DND-41 (cell line): Measurements from ENCODE around the gene MIB1.

ENCODE experiments used
- ATAC-seq: fragments of 200-7000 bp; cut with Tn5 transposase; 3 replicates; pipeline ENCODE4 v1.9.1; 2021; ENCODE audit warnings: low read depth; ENCODE audit not compliant: insufficient read depth
- DNase-seq: peaks from one replicate; pipeline ENCODE4 v3.0.0-alpha.2; 2020
- H2AFZ ChIP-seq: 2 replicates; pipeline ENCODE4 v1.6.0; 2012; ENCODE audit warnings: low read depth, low read length
- H3K27ac ChIP-seq: 2 replicates; pipeline ENCODE4 v1.5.1; 2012; ENCODE audit warnings: low read length, inconsistent platforms
- H3K27me3 ChIP-seq: fragments of 200-600 bp; sonication (generic); 2 replicates; pipeline ENCODE4 v1.6.0; 2012; ENCODE audit warnings: low read length, mild to moderate bottlenecking, inconsistent platforms; ENCODE audit not compliant: insufficient read depth, poor library complexity
- H3K36me3 ChIP-seq: 2 replicates; pipeline ENCODE4 v1.5.1; 2012; ENCODE audit warnings: low read length, inconsistent platforms; ENCODE audit not compliant: insufficient read depth
- H3K4me1 ChIP-seq: 2 replicates; pipeline ENCODE4 v1.5.1; 2012; ENCODE audit warnings: mild to moderate bottlenecking, low read length; ENCODE audit not compliant: insufficient read depth
- H3K4me2 ChIP-seq: 2 replicates; pipeline ENCODE4 v1.6.0; 2012; ENCODE audit warnings: mild to moderate bottlenecking, moderate library complexity, low read length, inconsistent platforms; ENCODE audit not compliant: insufficient read depth
- H3K4me3 ChIP-seq, 2 experiments: fragments of 200-600 bp in 1 of 2; shearing (Covaris generic) in 1 of 2; 2 replicates each; pipeline ENCODE4 v1.5.1; 2012 to 2016; ENCODE audit warnings: inconsistent platforms in 2 of 2, low read length in 2 of 2, mild to moderate bottlenecking in 2 of 2, low read depth in 1 of 2, moderate library complexity in 1 of 2
- H3K79me2 ChIP-seq: 2 replicates; pipeline ENCODE4 v1.6.0; 2012; ENCODE audit warnings: low read length, inconsistent platforms; ENCODE audit not compliant: insufficient read depth
- H3K9ac ChIP-seq: 2 replicates; pipeline ENCODE4 v1.6.0; 2012; ENCODE audit warnings: low read depth, mild to moderate bottlenecking, inconsistent platforms, low read length, moderate library complexity
- H3K9me3 ChIP-seq: 2 replicates; pipeline ENCODE4 v1.5.1; 2012; ENCODE audit warnings: low read length, moderate library complexity, mild to moderate bottlenecking, inconsistent platforms; ENCODE audit not compliant: insufficient read depth, severe bottlenecking
- H4K20me1 ChIP-seq: 2 replicates; pipeline ENCODE4 v1.6.0; 2012; ENCODE audit warnings: low read length; ENCODE audit not compliant: insufficient read depth
- CTCF ChIP-seq: IDR thresholded peaks from 2 replicates; pipeline ENCODE4 v1.5.1; 2012; ENCODE audit warnings: borderline replicate concordance, low read length, moderate library complexity, mild to moderate bottlenecking; ENCODE audit not compliant: poor library complexity, severe bottlenecking; ENCODE audit errors: extremely low read depth
- EZH2 ChIP-seq: IDR thresholded peaks from 3 replicates; pipeline ENCODE4 v1.6.1; 2012; ENCODE audit warnings: borderline replicate concordance, low read depth, mild to moderate bottlenecking, moderate library complexity, low read length, inconsistent platforms; ENCODE audit not compliant: severe bottlenecking

The MIB1 gene

GRCh38 chr18:21912339-21913239 lies 172.0 kb downstream of the MIB1 start:
- Histone ChIP-seq H3K27ac (no peak overlapping the region), H3K9ac (no peak overlapping the region), H3K4me2 (no peak overlapping the region), H3K36me3 (no peaks in the 10 kb centered on the region), H3K79me2 (no peaks in the 10 kb centered on the region), H3K4me1 (no peaks in the 10 kb centered on the region), H3K27me3 (peaks cover 28% of the 10 kb centered on the region), H4K20me1 (no peaks in the 10 kb centered on the region), H3K4me3 (no peak overlapping the region), H3K9me3 (no peaks in the 10 kb centered on the region), H2AFZ (no peak overlapping the region)
- no peak for DNase-seq
- TF ChIP-seq EZH2 (no peak), CTCF (peak; percentile 32)
- no peak for ATAC-seq

GRCh38 chr18:21914739-21915319 lies 174.2 kb downstream of the MIB1 start:
- Histone ChIP-seq H3K27ac (no peak overlapping the region), H4K20me1 (no peaks in the 10 kb centered on the region), H3K27me3 (peaks cover 24% of the 10 kb centered on the region), H3K4me1 (no peaks in the 10 kb centered on the region), H2AFZ (no peak overlapping the region), H3K4me3 (no peak overlapping the region), H3K9me3 (no peaks in the 10 kb centered on the region), H3K36me3 (no peaks in the 10 kb centered on the region), H3K4me2 (no peak overlapping the region), H3K79me2 (no peaks in the 10 kb centered on the region), H3K9ac (no peak overlapping the region)
- DNase-seq = no peak
- no peak for ATAC-seq
- TF ChIP-seq CTCF (peak; percentile 44), EZH2 (no peak)

- no peaks in the 10 kb centered on the region for H3K79me2 ChIP-seq
- no peak overlapping the region for H2AFZ ChIP-seq
- H3K4me1 ChIP-seq = no peaks in the 10 kb centered on the region
- no peaks in the 10 kb centered on the region for H4K20me1 ChIP-seq
- H3K27me3 ChIP-seq = peaks cover 24% of the 10 kb centered on the region
- TF ChIP-seq CTCF (no peak), EZH2 (no peak)
- no peak for ATAC-seq
- H3K4me3 ChIP-seq = no peak overlapping the region
- H3K9ac ChIP-seq = no peak overlapping the region
- no peaks in the 10 kb centered on the region for H3K9me3 ChIP-seq
- no peaks in the 10 kb centered on the region for H3K36me3 ChIP-seq
- H3K27ac ChIP-seq = no peak overlapping the region
- DNase-seq = no peak
- no peak overlapping the region for H3K4me2 ChIP-seq
Measured at GRCh38 chr18:21915546-21915945, 175.0 kb downstream of the MIB1 start.
